ENCODE measurements around the gene IQSEC1. TPM values are rescaled to one million over a fixed set of nuclear protein-coding genes. Genes with fewer than 3 reads are reported as not detected.
"Not testable (repeated sequence)": the region's sequence is repeated elsewhere in the genome, so short reads cannot be mapped to it uniquely, and the experiment has no call there.

Gene IQSEC1
- total RNA-seq, 1 donor from 2014 or later = 41.7 TPM

GRCh38 chr3:12865271-12865670, 208.0 kb downstream of the IQSEC1 start:
- DNase-seq (ENCODE audit: low spot score in 2 of 2, unreplicated experiment in 2 of 2) = no peak
- H3K27ac Mint-ChIP-seq = no peak overlapping the region
- peaks cover 6% of the 10 kb centered on the region for H3K9me3 Mint-ChIP-seq
- no peaks in the 10 kb centered on the region for H3K36me3 Mint-ChIP-seq
- peaks cover 10% of the 10 kb centered on the region for H3K4me1 Mint-ChIP-seq
- peaks cover 16% of the 10 kb centered on the region for H3K27me3 Mint-ChIP-seq (ENCODE audit: low read depth)
- no peak overlapping the region for H3K4me3 Mint-ChIP-seq
- no peak for TF ChIP-seq CTCF (IDR thresholded peaks at IDR 0.05; ENCODE audit: unreplicated experiment)

GRCh38 chr3:12862387-12862786, 210.8 kb downstream of the IQSEC1 start:
- Mint-ChIP-seq H3K4me3 (no peak overlapping the region), H3K4me1 (no peaks in the 10 kb centered on the region), H3K27ac (no peak overlapping the region), H3K36me3 (no peaks in the 10 kb centered on the region), H3K9me3 (peaks cover 6% of the 10 kb centered on the region), H3K27me3 (ENCODE audit: low read depth) (peaks cover 11% of the 10 kb centered on the region)
- no peak for TF ChIP-seq CTCF (IDR thresholded peaks at IDR 0.05; ENCODE audit: unreplicated experiment)
- DNase-seq (ENCODE audit: low spot score in 2 of 2, unreplicated experiment in 2 of 2) = no peak

- H3K4me1 Mint-ChIP-seq = no peaks in the 10 kb centered on the region
- peaks cover 11% of the 10 kb centered on the region for H3K27me3 Mint-ChIP-seq (ENCODE audit: low read depth)
- H3K27ac Mint-ChIP-seq = no peak overlapping the region
- no peak overlapping the region for H3K4me3 Mint-ChIP-seq
- H3K36me3 Mint-ChIP-seq = no peaks in the 10 kb centered on the region
- H3K9me3 Mint-ChIP-seq = peaks cover 6% of the 10 kb centered on the region
- no peak for DNase-seq (ENCODE audit: low spot score in 2 of 2, unreplicated experiment in 2 of 2)
- no peak for TF ChIP-seq CTCF (IDR thresholded peaks at IDR 0.05; ENCODE audit: unreplicated experiment)
Measured at GRCh38 chr3:12861611-12862010, 211.6 kb downstream of the IQSEC1 start.

GRCh38 chr3:12859840-12860239, 213.4 kb downstream of the IQSEC1 start:
- TF ChIP-seq CTCF (IDR thresholded peaks at IDR 0.05; ENCODE audit: unreplicated experiment) = no peak
- peaks cover 11% of the 10 kb centered on the region for H3K27me3 Mint-ChIP-seq (ENCODE audit: low read depth)
- H3K36me3 Mint-ChIP-seq = no peaks in the 10 kb centered on the region
- no peak overlapping the region for H3K4me3 Mint-ChIP-seq
- H3K9me3 Mint-ChIP-seq = no peaks in the 10 kb centered on the region
- no peaks in the 10 kb centered on the region for H3K4me1 Mint-ChIP-seq
- H3K27ac Mint-ChIP-seq = no peak overlapping the region
- DNase-seq (ENCODE audit: low spot score in 2 of 2, unreplicated experiment in 2 of 2) = no peak

- no peak overlapping the region for H3K27ac Mint-ChIP-seq
- H3K36me3 Mint-ChIP-seq = no peaks in the 10 kb centered on the region
- no peak for TF ChIP-seq CTCF (IDR thresholded peaks at IDR 0.05; ENCODE audit: unreplicated experiment)
- peaks cover 2% of the 10 kb centered on the region for H3K4me1 Mint-ChIP-seq
- peaks cover 26% of the 10 kb centered on the region for H3K27me3 Mint-ChIP-seq (ENCODE audit: low read depth)
- no peaks in the 10 kb centered on the region for H3K9me3 Mint-ChIP-seq
- no peak overlapping the region for H3K4me3 Mint-ChIP-seq
- DNase-seq (ENCODE audit: low spot score in 2 of 2, unreplicated experiment in 2 of 2) = no peak
Measured at GRCh38 chr3:12856626-12857025, 216.6 kb downstream of the IQSEC1 start.

- DNase-seq (ENCODE audit: low spot score in 2 of 2, unreplicated experiment in 2 of 2) = no peak
- Mint-ChIP-seq H3K36me3 (no peaks in the 10 kb centered on the region), H3K4me3 (no peak overlapping the region), H3K9me3 (no peaks in the 10 kb centered on the region), H3K27ac (no peak overlapping the region), H3K4me1 (peaks cover 2% of the 10 kb centered on the region), H3K27me3 (ENCODE audit: low read depth) (peaks cover 28% of the 10 kb centered on the region)
- TF ChIP-seq CTCF (IDR thresholded peaks at IDR 0.05; ENCODE audit: unreplicated experiment) = no peak
Measured at GRCh38 chr3:12854565-12854964, 218.7 kb downstream of the IQSEC1 start.

GRCh38 chr3:12853847-12854246, 219.4 kb downstream of the IQSEC1 start:
- not testable (repeated sequence) for H3K4me1 Mint-ChIP-seq; H3K4me3 Mint-ChIP-seq; H3K27ac Mint-ChIP-seq; DNase-seq (ENCODE audit: low spot score in 2 of 2, unreplicated experiment in 2 of 2); H3K36me3 Mint-ChIP-seq; H3K9me3 Mint-ChIP-seq
- H3K27me3 Mint-ChIP-seq (ENCODE audit: low read depth) = peaks cover 26% of the 10 kb centered on the region

All from mesothelial cell of epicardium (in vitro differentiated cells).